Left renal pelvis (tissue), 4 donors: ENCODE data around the gene ITSN2. TPM values are rescaled to one million over a fixed set of nuclear protein-coding genes. Genes with fewer than 3 reads are reported as not detected.

Experiments used
- DNase-seq, 4 donors: peaks; one replicate each; pipeline ENCODE4 v3.0.0-alpha.2; 2013; ENCODE audit warnings: low read depth in 4 of 4, low spot score in 3 of 4
- polyA plus RNA-seq, 4 donors: library from polyadenylated mRNA; unstranded; fragments of 120-200 nt; gene quantifications; one replicate each; pipeline ENCODE4 v1.2.1, GENCODE V29; 2013; ENCODE audit not compliant: insufficient read length in 4 of 4

ITSN2 gene
- polyA plus RNA-seq, 4 donors: 20.8 to 32.4 (median 28.7) TPM

DNA sequence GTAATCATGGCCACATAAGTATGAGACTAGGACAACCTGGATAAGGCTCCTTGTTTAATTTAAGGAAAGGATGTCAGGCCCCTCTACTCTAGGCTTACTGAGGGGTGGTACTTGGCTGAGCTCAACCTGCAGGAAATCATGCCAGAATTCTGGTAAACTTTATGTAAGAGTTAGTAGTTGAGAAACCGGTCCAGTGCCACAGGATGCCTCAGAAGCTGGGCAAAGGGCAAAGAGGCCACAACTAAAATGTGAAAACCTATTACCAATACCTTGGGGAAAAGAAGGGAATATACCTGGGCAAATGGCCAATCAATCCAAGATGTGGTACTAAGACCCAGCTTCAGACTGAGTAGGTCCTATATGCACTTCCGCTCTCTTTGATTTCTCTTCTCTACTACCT, 86.7 kb downstream of the ITSN2 start:
- no peak for DNase-seq

DNA sequence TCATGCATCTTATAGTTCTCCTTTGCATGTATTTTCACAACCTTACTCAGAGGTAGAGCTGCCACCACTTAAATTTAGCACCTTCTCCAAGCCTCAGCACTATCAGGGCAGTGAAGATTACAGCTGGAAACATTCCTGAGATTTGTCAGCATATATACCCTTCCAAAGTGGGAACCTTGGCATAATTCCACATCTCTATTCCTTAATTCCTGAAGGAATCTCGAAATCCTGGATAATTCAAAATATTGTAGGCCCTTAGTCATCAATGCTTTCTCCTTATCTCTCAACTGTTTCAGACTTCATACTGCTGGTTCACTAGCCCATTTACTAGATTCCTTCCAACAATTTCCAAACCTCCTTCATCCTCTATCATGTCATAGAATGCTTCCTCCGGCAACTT, 87.4 kb downstream of the ITSN2 start:
- DNase-seq: no peak

DNA sequence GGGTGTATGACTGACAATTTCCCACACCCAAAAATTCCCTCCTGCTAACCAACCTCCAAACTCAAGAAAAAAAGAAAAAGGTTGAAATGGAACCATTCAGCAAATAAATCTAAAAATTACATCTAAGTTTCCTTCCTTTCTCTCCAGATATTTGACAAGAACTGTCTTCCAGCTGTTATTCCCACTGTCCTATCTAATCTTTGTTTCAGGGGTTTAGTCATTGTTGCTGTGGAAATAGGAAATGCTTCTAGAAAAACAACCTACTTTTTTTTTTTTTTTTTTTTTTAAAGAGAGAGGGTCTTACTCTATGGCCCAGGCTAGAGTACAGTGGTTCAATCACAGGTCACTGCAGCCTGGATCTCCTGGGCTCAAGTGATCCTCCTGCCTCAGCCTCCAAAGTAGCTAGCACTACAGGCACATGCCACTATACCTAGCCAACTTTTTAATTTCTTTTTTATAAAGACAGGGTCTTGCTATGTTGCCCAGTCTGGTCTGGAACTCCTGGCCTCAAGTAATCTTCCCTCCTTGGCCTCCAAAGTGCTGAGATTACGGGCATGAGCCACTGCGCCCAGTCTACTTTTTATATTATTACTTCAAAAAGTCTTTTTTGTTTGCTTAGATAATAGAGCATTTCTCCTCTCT, 88.1 kb downstream of the ITSN2 start:
- no peak for DNase-seq

DNA sequence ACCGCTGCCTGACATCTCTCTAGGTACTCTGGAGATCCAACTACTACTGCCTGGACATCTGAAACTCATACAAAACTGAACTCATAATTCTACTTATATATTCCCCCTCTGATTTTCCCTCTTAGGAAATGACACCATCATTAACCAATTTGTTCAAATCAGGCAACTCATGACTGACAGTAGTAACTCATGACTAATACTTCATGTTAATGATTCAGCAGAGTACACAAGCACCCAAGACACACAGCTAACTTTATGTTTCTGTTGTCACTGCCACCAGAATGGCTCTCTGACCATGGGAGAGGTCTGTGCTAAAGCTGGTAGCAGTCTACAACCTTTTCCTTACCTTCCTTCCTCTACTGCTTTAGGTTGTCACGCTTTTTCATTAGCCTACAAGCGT, 91.1 kb downstream of the ITSN2 start:
- DNase-seq: no peak

DNA sequence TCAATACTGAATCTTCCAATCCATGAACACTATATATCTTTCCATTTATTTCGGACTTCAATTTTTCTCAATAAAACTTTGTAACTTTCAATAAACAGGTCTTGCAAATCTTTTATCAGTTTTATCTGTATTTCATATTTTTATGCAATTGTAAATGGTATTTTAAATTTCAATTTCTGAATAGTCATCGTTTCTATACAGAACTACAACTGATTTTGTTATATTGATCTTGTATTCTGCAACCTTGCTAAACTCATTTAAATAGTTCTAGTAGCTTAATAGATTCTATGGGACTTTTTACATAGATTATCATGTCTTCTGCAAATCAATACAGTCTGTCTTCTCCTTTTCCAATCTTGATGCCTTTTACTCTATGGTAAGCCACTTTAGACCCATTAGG, 95.1 kb downstream of the ITSN2 start:
- DNase-seq: no peak

DNA sequence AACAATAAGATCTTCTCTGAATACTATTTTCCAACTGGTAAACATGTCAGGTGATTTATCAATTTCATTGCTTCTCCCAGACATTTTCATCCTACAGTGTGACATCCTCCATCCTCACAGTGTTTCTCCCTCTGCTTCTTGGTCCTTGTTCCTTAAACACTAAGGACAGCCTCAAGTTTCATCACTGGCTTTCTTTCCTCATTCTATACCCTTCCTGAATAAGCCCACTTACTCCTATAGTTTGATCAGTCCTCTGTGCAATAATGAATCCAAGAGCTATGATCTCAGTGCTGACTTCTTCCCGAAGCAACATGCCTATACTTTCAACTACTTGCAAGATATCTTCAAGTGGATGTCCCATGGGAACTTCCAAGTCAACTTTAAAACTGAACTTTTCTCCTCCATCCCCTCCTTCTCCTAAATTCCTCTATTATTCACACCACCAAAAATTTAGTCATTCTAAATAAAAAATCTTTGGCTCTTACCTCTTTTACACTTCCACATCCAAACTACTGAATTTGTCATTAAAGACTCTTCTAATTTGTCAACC, 97.8 kb downstream of the ITSN2 start:
- no peak for DNase-seq

DNA sequence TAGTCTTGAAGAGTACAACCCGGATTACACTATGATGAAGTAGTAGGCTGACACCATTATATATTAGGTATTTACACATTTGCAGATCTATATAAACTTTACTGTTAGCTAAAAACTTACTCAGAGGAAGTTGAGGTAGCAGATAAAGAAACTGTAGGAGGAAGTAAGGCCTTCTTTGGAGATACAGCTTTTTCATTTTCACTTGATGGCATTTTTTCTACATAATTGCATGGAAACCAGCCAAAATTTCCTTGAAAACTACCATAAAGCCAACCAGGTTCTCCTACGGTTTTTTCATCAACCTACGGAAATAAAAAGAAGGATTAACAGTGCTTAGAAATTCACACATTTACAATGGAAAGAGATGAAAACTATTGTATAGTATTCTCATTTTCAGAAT, 98.9 kb downstream of the ITSN2 start:
- no peak for DNase-seq

DNA sequence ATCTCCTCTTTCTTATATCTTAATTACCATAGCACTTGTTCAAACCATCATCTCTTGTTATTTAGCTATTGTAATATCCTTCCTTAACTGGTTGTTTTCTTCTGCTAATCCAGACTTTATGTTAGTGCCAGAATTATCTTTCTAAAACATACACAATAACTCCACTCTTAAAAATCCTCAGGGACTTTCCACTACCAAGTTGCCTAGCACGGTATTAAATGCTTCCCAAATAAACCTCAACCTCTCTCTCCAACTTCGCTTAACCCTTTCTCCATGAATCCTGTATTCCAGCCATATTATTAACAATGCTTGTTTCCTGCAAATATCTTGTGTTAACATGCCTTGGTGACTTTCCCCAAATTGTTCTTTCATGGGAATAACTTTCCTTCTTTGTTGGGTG, 101.0 kb downstream of the ITSN2 start:
- DNase-seq: no peak

DNA sequence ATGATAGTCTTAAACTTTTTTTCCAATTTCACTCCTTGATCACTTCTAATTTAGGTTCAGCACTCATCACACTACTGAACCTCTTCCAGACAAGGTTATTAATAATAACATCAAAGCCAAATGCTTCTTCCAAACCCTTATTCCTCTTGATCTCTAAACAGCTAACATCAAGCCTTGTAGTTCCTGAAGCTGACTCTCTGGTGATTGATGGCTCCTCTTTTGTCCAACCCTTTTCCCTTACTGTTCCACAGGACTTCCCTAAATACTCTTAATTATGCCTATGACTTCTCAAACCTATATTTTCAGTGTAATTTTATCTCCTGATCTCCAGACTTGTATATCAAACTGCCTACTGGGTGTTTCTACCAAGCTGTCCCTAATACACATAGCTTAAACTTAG, 101.6 kb downstream of the ITSN2 start:
- no peak for DNase-seq

DNA sequence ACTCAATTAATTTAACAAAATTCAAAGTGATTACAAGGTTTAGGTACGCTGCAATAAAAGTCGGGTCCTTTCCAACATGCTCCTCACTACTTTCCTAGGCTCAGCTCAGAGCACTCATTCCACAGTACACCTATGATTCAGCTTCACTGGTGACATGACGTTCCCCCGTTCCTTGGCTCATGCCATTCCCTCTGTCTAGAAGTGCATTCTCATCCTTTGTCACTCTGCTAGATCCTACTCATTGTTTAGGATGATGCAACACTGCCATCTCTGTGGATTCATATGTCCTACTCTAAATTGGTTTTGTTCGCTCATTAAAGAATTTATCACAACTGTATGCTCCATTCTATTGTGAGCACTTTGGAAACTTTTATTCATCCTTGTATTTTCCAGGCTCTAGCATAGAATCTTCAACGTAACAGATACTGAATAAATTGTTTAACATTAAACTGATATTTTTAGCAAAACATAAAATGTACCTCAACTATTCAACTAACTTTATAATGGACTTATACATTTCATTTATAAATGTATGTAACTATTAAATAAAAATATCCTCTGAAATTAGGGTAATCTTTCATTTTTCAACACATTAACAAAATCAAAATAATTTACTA, 106.9 kb downstream of the ITSN2 start:
- no peak for DNase-seq

DNA sequence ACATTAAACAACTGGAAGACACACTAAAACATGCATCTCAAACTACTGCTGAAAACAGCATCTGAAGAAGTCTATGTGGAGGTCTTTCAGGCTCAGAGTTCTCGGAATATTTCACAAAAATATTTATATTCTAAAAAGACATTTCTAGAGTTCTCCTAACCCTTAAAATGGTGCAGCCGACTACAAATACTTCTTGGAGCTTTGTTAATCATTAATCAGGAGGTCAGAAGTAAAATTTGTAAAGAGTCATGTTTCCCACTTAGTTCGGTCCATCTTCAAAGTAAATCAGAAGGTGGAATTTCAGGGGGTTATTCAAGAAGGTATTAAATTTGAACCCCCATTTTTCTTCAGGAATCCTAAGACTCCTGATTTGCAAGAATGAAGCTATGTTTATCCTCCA, 112.7 kb downstream of the ITSN2 start:
- no peak for DNase-seq

DNA sequence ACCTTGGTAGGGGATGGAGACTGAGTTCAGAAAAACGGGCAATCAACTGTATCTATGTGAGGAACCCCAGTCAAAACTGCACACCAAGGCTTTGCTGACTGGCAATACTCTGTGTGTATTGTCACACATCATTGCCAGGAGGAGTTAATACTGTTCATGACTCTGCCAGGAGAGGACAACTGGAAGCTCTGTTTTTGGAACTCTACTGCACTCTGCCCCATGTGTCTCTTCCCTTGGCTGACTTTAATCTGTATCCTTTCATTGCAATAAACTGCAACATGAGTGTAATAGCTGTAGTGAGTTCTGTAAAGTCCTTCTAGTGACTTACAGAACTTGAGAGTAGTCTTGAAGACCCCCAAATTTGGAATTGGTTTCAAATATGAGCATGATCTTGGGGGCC, 113.2 kb downstream of the ITSN2 start:
- no peak for DNase-seq

DNA sequence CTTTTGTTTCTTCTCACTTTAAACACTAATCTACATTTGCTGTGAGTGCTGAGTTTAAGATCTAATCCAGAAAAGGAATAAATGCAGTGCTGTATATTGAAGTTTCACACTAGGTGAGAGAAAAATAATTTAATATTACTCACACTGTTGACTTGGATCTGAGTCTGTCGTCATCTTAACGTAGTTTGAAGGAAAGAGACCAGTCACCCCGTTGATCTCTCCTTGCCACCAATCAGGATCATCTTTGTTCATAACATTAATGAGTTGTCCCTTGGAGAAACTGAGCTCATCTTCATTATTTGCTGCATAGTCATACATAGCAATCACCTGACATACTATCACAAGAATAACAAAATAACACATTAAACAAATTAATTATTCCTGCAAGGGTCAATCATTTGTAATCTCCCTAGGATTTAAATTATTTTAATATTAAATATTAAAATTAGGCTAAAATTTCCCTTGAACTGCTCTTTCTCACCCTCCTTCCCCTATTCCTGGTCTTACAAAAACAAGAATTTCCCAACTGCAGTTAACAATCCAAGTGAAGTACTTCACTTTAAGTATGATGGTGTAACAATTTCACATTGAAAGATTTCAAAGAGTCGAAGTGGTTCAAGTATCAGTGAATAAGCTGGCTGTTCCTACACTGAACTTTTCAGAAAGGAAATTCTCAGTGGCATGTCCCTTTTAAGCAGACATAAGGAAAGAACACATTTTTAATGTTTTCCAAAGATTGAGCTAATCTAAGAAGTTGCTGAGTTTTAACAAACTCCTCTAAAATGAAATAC, 114.2 kb downstream of the ITSN2 start:
- DNase-seq: no peak

DNA sequence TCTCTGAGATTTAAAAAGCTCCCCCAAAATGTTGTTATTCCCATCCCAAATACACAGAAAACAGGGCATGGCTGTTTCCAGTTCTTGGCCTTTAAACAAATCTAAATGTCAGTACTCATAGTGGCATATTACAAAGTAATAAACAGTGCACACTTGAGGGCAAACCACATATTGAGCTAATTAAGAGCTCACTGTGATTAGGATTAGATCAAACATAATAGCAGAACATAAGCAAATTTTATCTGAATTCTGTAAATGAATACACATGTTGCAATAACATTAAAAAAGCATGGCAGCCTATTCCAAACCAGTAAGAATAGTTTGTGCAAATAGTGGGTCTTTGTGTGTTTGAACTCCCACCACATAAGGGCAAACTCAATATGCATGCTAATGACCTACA, 118.8 kb downstream of the ITSN2 start:
- DNase-seq: no peak

DNA sequence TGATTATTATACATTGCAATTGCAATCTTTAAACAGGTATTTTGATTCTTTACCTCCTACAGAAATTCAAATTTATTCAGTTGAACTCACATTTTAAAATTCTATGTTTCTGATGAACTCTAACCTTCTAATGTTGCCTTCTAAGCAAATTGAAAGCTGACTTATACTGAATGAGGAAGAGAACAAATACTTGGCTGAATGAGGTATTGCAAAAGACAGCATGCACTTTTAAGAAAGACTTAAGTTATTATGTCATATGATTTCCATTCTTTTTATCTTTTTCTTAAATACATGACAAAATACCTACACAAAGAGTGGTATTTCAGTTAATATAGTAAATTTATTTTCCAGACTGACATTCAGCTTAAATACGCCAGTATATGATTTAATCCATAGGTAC, 120.8 kb downstream of the ITSN2 start:
- no peak for DNase-seq

DNA sequence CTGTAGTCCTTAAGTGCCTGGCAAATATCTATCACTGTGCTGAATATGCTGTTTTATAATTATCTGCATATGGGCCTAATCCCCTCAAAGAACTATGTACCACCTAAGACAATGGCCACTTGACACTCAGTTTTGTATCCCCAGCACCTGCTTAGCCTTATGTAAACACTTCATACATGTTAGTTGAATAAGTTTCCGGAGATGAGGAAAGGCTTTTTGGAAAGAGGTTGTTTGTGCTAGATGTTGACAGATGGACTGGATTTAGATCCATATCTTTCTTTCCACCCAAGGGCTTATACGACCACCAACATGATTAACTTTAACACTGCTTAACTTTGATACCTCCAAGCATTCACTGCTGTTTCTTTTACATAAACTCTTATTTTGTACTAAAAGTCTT, 122.2 kb downstream of the ITSN2 start:
- no peak for DNase-seq

DNA sequence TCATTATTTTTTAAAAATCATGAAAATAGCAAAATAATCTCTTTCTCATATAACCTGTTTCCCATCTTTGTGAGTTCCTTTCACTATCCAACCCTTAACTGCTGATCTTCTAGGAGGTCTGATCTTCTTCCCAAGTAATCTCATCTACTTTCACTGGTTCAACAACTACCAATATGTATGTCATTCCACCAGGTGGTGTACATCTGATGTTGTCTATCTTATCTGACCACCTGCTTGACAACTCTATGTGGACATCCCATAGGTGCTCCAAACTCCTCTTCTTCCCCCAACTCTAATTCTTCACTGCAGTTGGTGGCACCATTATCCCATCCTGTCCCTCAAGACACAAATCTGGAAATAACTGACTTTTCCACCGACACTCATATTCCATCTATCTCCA, 123.0 kb downstream of the ITSN2 start:
- DNase-seq: no peak

DNA sequence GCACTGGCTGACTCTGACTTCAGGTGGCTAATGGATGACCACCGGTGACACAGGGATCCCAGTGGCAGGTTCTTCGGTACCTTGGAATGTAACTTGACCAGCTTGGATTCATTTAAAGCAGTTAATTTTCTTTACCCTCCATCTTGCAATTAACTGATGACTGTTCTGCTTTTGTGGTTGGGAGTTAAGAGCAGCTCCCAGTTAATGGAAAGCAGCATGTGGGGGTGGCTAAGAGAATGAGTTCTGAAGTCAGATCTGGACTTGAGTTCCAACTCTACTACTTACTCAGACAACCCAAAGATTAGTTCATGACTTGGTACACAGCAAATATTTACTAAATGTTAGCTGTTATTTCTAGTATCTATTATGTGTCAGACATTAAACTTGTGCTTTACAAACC, 127.0 kb downstream of the ITSN2 start:
- no peak for DNase-seq

DNA sequence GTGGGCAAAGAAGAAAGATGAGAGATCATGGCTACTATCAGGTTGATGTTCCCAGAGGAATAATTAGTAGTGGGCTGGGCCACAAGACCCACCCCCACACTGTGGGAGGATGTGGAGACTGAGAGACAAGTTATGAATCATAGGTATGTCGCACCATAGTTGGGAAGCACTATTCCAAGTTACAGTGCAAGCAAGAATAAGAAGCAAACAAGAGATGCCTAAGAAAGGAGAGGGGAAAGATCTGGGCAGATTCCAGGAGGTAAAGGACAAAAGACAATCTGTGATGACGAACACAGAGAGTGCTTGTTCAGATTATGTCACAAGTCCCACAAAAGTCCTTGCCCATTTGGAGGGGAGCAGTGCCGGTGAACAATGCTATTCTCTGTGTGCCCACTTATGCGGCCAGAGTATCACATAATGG, 128.9 kb downstream of the ITSN2 start:
- DNase-seq: no peak

DNA sequence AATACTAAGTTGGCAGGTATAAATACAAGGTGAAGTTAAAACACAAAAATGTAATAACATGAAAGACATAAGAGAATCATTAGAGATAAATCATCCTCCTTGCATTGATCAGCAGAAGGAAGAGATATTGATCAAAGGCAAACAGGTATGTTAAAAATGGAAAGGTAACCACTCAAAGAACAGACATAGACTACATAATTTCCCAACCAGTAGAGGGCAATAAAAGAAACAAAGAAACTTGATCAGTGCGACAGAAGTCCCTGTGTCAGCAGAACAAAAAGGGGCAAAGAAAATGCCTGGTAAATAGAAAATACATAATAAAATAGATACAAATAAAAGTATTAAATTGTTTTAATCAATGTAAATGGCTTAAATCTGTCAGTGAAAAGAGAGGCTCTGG, 131.9 kb downstream of the ITSN2 start:
- DNase-seq: no peak

DNA sequence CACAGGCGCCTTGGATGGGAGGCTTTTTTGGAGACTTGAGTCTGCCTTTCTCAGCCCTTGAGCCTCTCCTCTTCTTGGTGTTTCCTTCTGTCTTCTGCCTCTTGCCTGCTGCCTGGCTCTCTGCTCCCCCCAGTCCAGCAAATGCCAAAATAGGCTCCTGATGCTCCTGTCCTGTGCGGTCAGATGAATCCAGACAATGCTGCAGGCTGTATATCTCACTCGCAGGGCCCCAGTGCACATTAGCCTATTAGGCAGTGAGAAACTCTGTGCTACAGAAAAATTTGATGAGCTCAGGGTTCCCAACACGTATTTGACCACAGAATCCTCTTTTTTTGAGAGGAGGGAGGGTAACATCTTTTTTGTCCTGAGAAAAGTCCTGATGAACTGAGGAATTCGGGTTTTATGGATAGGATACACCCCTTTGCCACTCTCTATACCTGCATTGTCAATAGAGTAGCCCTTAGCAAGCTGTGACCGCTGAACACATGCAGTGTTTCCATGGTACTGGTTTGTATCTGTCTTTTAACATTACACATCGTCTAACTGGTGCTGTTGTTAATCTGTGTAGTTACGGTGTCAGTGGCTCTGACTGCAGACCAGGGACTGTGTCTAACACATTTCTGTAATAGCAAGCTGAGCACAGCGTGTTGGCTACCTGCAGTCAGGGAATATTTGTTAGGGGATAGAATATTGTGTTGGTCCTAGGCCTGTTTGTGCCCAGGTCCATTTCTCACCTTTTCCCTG, 134.7 kb downstream of the ITSN2 start:
- no peak for DNase-seq
